Adipocyte (in vitro differentiated cells): ENCODE results near the gene ADGRG2.
"Not testable (repeated sequence)": the region's sequence is repeated elsewhere in the genome, so short reads cannot be mapped to it uniquely, and the experiment has no call there.

Source experiments
- DNase-seq: peaks from one replicate; pipeline ENCODE4 v3.0.0-alpha.2; 2015; ENCODE audit warnings: low read depth
- H3K27me3 ChIP-seq: replicated peaks from 2 replicates; pipeline ENCODE4 v1.7.0; 2013; ENCODE audit warnings: mild to moderate bottlenecking, low read length, moderate library complexity; ENCODE audit not compliant: control insufficient read depth, insufficient read depth
- H3K36me3 ChIP-seq: 2 replicates; pipeline ENCODE4 v1.7.0; 2013; ENCODE audit warnings: low read length, mild to moderate bottlenecking, moderate library complexity; ENCODE audit not compliant: control insufficient read depth, insufficient read depth, severe bottlenecking
- H3K4me1 ChIP-seq: 2 replicates; pipeline ENCODE4 v1.7.0; 2013; ENCODE audit warnings: mild to moderate bottlenecking, low read length, moderate library complexity; ENCODE audit not compliant: control insufficient read depth, insufficient read depth
- H3K4me3 ChIP-seq: 2 replicates; pipeline ENCODE4 v1.7.0; 2013; ENCODE audit warnings: mild to moderate bottlenecking, low read length, moderate library complexity
- H3K9ac ChIP-seq: 2 replicates; pipeline ENCODE4 v1.7.0; 2013; ENCODE audit warnings: mild to moderate bottlenecking, low read length, moderate library complexity
- H3K9me3 ChIP-seq: 2 replicates; pipeline ENCODE4 v1.7.0; 2013; ENCODE audit warnings: mild to moderate bottlenecking, low read length, moderate library complexity; ENCODE audit not compliant: control insufficient read depth

Gene ADGRG2

GRCh38 chrX:19046343-19047215, 75.7 kb downstream of the ADGRG2 start:
- Histone ChIP-seq H3K27me3 (no peaks in the 10 kb centered on the region), H3K9me3 (peaks cover 2% of the 10 kb centered on the region), H3K4me3 (no peak overlapping the region), H3K4me1 (no peaks in the 10 kb centered on the region), H3K9ac (no peak overlapping the region), H3K36me3 (no peaks in the 10 kb centered on the region)
- DNase-seq: peak; percentile 17

DNA sequence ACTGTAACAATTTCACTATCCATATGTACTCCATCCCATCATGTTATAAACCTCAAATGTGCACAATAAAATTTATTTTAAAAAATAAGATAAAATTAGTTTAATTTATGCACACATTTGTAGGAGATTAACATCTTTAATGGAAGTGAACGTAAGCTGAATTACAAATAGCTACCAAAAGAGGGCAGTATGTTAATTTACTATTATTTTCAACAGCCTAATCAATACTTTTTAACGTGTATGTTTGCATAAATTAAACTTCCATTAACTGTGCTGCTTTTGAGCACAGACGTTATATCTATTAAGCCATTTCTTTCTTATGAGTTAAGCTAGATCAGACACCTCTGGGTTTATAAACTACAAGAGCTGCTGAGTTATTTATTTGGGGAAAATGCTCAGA, 81.9 kb downstream of the ADGRG2 start:
- Histone ChIP-seq H3K9ac (no peak overlapping the region), H3K4me1 (no peaks in the 10 kb centered on the region), H3K36me3 (no peaks in the 10 kb centered on the region), H3K27me3 (no peaks in the 10 kb centered on the region), H3K9me3 (no peaks in the 10 kb centered on the region), H3K4me3 (no peak overlapping the region)
- DNase-seq: peak; percentile 30

- Histone ChIP-seq H3K27me3 (no peaks in the 10 kb centered on the region), H3K9ac (no peak overlapping the region), H3K4me3 (no peak overlapping the region), H3K9me3 (no peaks in the 10 kb centered on the region), H3K4me1 (no peaks in the 10 kb centered on the region), H3K36me3 (no peaks in the 10 kb centered on the region)
- no peak for DNase-seq
Observed at GRCh38 chrX:19034025-19034424, 88.2 kb downstream of the ADGRG2 start.

GRCh38 chrX:19030805-19031204, 91.5 kb downstream of the ADGRG2 start:
- Histone ChIP-seq H3K9ac (no peak overlapping the region), H3K36me3 (no peaks in the 10 kb centered on the region), H3K4me3 (no peak overlapping the region), H3K4me1 (no peaks in the 10 kb centered on the region), H3K27me3 (no peaks in the 10 kb centered on the region), H3K9me3 (no peaks in the 10 kb centered on the region)
- no peak for DNase-seq

DNA sequence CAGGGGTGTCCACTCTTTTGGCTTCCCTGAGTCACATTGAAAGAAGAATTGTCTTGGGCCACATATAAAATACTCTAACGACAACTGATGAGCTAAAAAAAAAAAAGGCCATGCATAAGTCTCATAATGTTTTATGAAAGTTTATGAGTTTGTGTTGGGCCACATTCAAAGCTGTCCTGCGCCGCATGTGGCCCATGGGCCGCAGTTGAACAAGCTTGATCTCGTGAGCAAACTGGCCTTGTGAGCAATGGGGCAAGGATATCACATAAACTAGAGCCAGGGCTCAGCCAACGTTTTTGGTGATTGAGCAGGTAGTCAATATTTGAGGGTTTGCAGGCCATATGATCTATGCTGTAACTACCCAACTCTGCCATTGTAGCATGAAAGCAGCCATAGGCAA, 93.7 kb downstream of the ADGRG2 start:
- no peaks in the 10 kb centered on the region for H3K4me1 ChIP-seq
- no peak overlapping the region for H3K9ac ChIP-seq
- DNase-seq: no peak
- no peak overlapping the region for H3K4me3 ChIP-seq
- no peaks in the 10 kb centered on the region for H3K27me3 ChIP-seq
- H3K36me3 ChIP-seq: no peaks in the 10 kb centered on the region
- no peaks in the 10 kb centered on the region for H3K9me3 ChIP-seq

DNA sequence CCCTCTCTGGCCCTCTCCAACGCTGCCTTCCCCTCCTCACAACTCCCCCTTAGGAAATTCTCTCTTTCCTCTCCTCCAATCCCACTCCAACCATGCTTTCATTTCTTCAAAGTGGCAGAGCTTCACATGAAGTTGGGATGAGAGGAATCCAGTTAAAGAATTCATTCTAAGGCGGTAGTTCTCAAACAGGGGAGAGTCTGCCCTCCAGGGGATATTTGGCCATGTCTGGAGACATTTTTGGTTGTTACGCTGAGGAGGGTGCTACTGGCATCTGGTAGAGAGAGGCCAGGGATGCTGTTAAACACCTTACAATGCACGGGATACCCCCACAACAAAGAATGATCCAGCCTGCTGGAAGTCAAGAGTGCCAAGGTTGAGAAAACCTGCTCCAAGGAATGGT, 97.9 kb downstream of the ADGRG2 start:
- no peaks in the 10 kb centered on the region for H3K27me3 ChIP-seq
- H3K4me3 ChIP-seq: no peak overlapping the region
- H3K4me1 ChIP-seq: no peaks in the 10 kb centered on the region
- DNase-seq: no peak
- H3K36me3 ChIP-seq: no peaks in the 10 kb centered on the region
- peaks cover 4% of the 10 kb centered on the region for H3K9me3 ChIP-seq
- H3K9ac ChIP-seq: no peak overlapping the region

DNA sequence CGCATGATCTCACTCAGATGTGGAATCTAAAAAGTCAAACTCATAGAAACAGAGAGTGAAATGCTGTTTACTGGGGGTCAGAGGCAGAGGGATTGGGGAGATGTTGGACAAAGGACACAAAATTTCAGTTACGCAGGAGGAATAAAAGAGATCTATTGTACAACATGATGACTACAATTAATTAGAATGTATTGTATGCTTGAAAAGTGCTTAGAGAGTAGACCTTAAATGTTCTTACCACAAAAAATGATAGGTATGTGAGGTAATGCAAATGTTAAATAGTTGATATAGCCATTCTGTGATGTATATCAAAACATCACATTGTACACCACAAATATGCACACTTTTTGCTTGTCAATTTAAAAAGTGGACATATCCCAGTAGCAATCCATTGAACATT, 102.3 kb downstream of the ADGRG2 start:
- Histone ChIP-seq H3K9me3 (peaks cover 4% of the 10 kb centered on the region), H3K4me1 (no peaks in the 10 kb centered on the region), H3K4me3 (no peak overlapping the region), H3K36me3 (no peaks in the 10 kb centered on the region), H3K27me3 (no peaks in the 10 kb centered on the region), H3K9ac (no peak overlapping the region)
- DNase-seq: peak; percentile 3

DNA sequence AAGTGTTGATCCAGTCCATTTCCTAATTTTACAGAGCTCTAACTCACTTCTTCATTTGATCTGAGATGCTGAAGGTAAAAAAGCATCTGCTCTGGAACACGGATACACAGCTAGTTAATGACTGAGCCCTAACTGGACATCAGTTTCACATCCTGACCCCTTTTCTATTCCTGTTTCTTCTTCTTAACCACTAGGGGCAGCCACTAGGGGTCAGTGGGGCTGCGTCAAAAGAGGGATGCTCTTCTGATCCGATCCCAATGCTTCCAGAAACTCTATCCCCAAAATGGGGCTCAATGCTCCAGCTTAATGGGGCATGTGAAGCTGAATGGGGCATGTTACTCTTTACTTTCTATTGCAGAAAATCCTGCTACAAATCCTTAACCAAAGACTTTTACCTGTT, 105.0 kb downstream of the ADGRG2 start:
- peak; percentile 22 for DNase-seq

GRCh38 chrX:19016614-19017013, 105.7 kb downstream of the ADGRG2 start:
- not testable (repeated sequence) for H3K4me3 ChIP-seq, H3K27me3 ChIP-seq, H3K9ac ChIP-seq, DNase-seq, H3K9me3 ChIP-seq, H3K36me3 ChIP-seq, H3K4me1 ChIP-seq

More for the DNA sequence above, 105.0 kb downstream of the ADGRG2 start:
- H3K4me3 ChIP-seq: no peak overlapping the region
- H3K36me3 ChIP-seq: no peaks in the 10 kb centered on the region
- no peaks in the 10 kb centered on the region for H3K4me1 ChIP-seq
- H3K9me3 ChIP-seq: peaks cover 4% of the 10 kb centered on the region
- H3K9ac ChIP-seq: no peak overlapping the region
- H3K27me3 ChIP-seq: no peaks in the 10 kb centered on the region

DNA sequence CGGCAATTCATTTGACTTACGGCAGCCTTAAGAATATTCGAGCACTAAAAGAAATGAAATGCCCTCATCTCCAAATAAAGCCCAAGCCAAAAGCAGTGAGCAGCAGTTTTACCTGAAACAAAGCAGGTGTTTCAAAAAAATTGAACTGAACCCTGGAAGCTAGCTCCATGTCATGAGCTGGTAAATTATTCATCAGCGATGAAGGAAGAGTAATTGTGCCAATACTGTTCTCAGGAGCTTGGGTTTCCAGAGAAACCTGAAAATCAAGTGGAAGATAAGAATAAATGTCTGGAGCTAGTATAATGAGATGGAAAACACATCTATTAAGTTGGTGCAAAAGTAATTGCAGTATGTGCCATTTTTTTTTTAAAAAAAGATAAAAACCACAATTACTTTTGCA, 114.4 kb downstream of the ADGRG2 start:
- H3K9me3 ChIP-seq: no peaks in the 10 kb centered on the region
- H3K9ac ChIP-seq: no peak overlapping the region
- no peaks in the 10 kb centered on the region for H3K4me1 ChIP-seq
- H3K36me3 ChIP-seq: no peaks in the 10 kb centered on the region
- no peak for DNase-seq
- no peak overlapping the region for H3K4me3 ChIP-seq
- H3K27me3 ChIP-seq: no peaks in the 10 kb centered on the region

- Histone ChIP-seq H3K4me1 (no peaks in the 10 kb centered on the region), H3K9me3 (no peaks in the 10 kb centered on the region), H3K4me3 (no peak overlapping the region), H3K9ac (no peak overlapping the region), H3K27me3 (no peaks in the 10 kb centered on the region), H3K36me3 (no peaks in the 10 kb centered on the region)
- no peak for DNase-seq
Observed at GRCh38 chrX:19007011-19007410, 115.3 kb downstream of the ADGRG2 start.

DNA sequence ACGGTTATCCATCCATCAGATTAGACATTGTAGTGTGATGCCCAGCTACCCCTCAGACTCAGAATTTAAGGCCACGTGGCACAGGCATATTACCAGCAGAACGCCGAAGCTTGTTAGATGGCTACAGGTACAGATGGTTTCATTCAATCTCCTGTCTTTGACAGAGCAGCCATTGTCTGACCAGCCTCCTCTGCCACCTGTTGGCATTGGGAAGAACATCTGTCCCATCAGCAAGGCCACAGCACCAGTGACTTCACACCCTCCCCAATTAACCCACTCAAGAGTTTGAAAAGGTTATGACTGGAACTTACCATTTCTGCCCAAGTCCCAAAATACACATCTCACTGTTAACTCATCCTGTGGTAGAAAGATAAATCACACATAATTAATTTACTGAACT, 116.4 kb downstream of the ADGRG2 start:
- H3K9me3 ChIP-seq: no peaks in the 10 kb centered on the region
- no peak overlapping the region for H3K4me3 ChIP-seq
- no peaks in the 10 kb centered on the region for H3K27me3 ChIP-seq
- H3K9ac ChIP-seq: no peak overlapping the region
- H3K4me1 ChIP-seq: no peaks in the 10 kb centered on the region
- no peaks in the 10 kb centered on the region for H3K36me3 ChIP-seq
- DNase-seq: no peak
